K562 (cell line): ENCODE data around the gene SKAP1.
"Not testable (repeated sequence)": the region's sequence is repeated elsewhere in the genome, so short reads cannot be mapped to it uniquely, and the experiment has no call there.

ENCODE experiments used
- CREB1 ChIP-seq, 2 experiments: sonication (generic) in 1 of 2; formaldehyde crosslinking in 1 of 2; IDR thresholded peaks; 2 replicates each; pipeline versions ENCODE4 v1.6.1 to v1.8.0; 2012 to 2022; ENCODE audit warnings: inconsistent platforms in 1 of 2, mild to moderate bottlenecking in 1 of 2, missing genetic modification reagents in 1 of 2, moderate library complexity in 1 of 2
- CTCF ChIP-seq, 3 experiments: IDR thresholded peaks in 2 of 3; conservative IDR thresholded peaks in 1 of 3; 2 replicates each; pipeline ENCODE4 v1.5.1; 2011 to 2012; ENCODE audit warnings: low read length in 3 of 3, mild to moderate bottlenecking in 3 of 3, control low read depth in 2 of 3, improper control_type of control experiment in 1 of 3, inconsistent platforms in 1 of 3, low read depth in 1 of 3, mixed read lengths in 1 of 3, moderate library complexity in 1 of 3; ENCODE audit not compliant: insufficient read depth in 2 of 3
- HEY1 ChIP-seq: fragments of 250-450 bp; sonication (Bioruptor Pico); IDR thresholded peaks from 2 replicates; pipeline ENCODE4 v1.5.0; 2020; ENCODE audit warnings: mild to moderate bottlenecking, moderate library complexity, borderline replicate concordance
- HMGN3 ChIP-seq: IDR thresholded peaks from 2 replicates; pipeline ENCODE4 v1.6.1; 2011; ENCODE audit warnings: borderline replicate concordance, low read depth, mild to moderate bottlenecking, mixed read lengths, low read length; ENCODE audit not compliant: insufficient read length; ENCODE audit errors: extremely low read depth
- MAFK ChIP-seq: IDR thresholded peaks from 2 replicates; pipeline ENCODE4 v1.6.1; 2011; ENCODE audit warnings: low read length, improper control_type of control experiment
- POLR2A ChIP-seq: fragments of 450-650 bp; conservative IDR thresholded peaks from 2 replicates; pipeline ENCODE4 v1.6.1; 2016
- PRPF4 ChIP-seq: fragments of 200-400 bp; formaldehyde crosslinking; IDR thresholded peaks from one replicate; pipeline ENCODE4 v1.6.1; 2017; ENCODE audit warnings: low read length, low read depth, mild to moderate bottlenecking; ENCODE audit not compliant: insufficient read depth, poor library complexity, severe bottlenecking
- PTBP1 ChIP-seq: fragments of 200-400 bp; formaldehyde crosslinking; IDR thresholded peaks from 2 replicates; pipeline ENCODE4 v1.6.1; 2017; ENCODE audit warnings: low read depth, low read length
- SIN3A ChIP-seq, 2 experiments: fragments of 150-350 bp in 1 of 2; IDR thresholded peaks; 2 replicates each; pipeline ENCODE4 v1.6.1; 2011 to 2016; ENCODE audit warnings: borderline replicate concordance in 2 of 2, low read depth in 2 of 2, low read length in 2 of 2, mild to moderate bottlenecking in 2 of 2, moderate library complexity in 2 of 2; ENCODE audit not compliant: control insufficient read depth in 1 of 2
- TAF9B ChIP-seq: fragments of 450-650 bp; IDR thresholded peaks from 2 replicates; pipeline ENCODE4 v1.6.1; 2018; ENCODE audit warnings: mild to moderate bottlenecking; ENCODE audit not compliant: partially characterized antibody
- U2AF1 ChIP-seq: fragments of 200-400 bp; formaldehyde crosslinking; optimal IDR thresholded peaks from 2 replicates; pipeline ENCODE3; 2017; ENCODE audit warnings: mild to moderate bottlenecking, low read depth, low read length, moderate library complexity
- ZNF124 ChIP-seq: sonication (generic); formaldehyde crosslinking; IDR thresholded peaks from 2 replicates; pipeline ENCODE4 v1.8.1; 2022; ENCODE audit warnings: missing genetic modification reagents

- not testable (repeated sequence) for TF ChIP-seq SIN3A (IDR thresholded peaks at IDR 0.05; ENCODE audit: borderline replicate concordance in 2 of 2, control insufficient read depth in 1 of 2, low read depth in 2 of 2, low read length in 2 of 2); POLR2A; U2AF1; CTCF (IDR thresholded peaks at IDR 0.05 in 2 of 3, conservative IDR thresholded peaks at IDR 0.05 in 1 of 3; ENCODE audit: insufficient read depth in 2 of 3, low read depth in 1 of 3, low read length in 3 of 3); CREB1 (IDR thresholded peaks at IDR 0.05); CREB1 (CRISPR knock-in tag; IDR thresholded peaks at IDR 0.05); MAFK; HEY1; PTBP1; PRPF4; HMGN3; TAF9B; ZNF124 (CRISPR knock-in tag)
These were observed 184.5 kb downstream of the SKAP1 start for GRCh38 chr17:48245465-48246033.
